ENCODE results near the gene ALDH3A1.

GRCh38 chr17:19740933-19741332 lies 7.2 kb downstream of the ALDH3A1 start:
- TF ChIP-seq CTCF (IDR thresholded peaks at IDR 0.05; ENCODE audit: low read depth, low read length) (no peak), POLR2A (IDR thresholded peaks at IDR 0.05; ENCODE audit: extremely low read depth, insufficient read length) (no peak)

All from NB4 (cell line).